Adrenal gland (tissue), 5 donors: ENCODE results near the gene IGSF9.

Experiments used
- POLR2A ChIP-seq, 2 donors: fragments of 450-650 bp; IDR thresholded peaks; one replicate each; pipeline ENCODE4 v1.6.1; 2017; ENCODE audit warnings: antibody characterized with exemption in 2 of 2, mild to moderate bottlenecking in 2 of 2, moderate library complexity in 1 of 2
- TF ChIP-seq, protein P1 (sequence below), 6 experiments: fragments of 450-650 bp in 4 of 6; fragments of 200-600 bp in 2 of 6; sonication (generic) in 1 of 6; IDR thresholded peaks; 1 replicate in 5 of 6; 2 replicates in 1 of 6; pipeline versions ENCODE4 v1.5.1 to v1.8.0; 2016 to 2021; ENCODE audit warnings: antibody characterized with exemption in 6 of 6, mild to moderate bottlenecking in 2 of 6, moderate library complexity in 1 of 6
- donor health status: DM: no; HTN: no; CAD: no.

DNA sequence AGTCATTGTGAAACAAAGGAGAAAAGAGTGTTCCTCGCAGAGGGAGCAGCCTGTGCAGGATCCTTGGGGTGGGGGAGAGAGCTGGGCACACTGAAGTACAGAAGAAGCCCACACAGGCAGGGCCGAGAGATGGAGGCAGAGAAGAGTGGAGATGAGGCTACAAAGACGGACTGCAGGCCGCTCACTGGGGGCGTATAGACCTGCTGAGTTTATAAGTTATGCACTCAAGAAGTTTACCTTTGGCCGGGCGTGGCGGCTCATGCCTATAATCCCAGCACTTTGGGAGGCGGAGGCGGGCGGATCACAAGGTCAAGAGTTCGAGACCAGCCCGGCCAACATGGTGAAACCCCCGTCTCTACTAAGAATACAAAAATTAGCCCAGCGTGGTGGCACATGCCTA lies 16.2 kb upstream of the IGSF9 start:
- no peak for TF ChIP-seq POLR2A (IDR thresholded peaks at IDR 0.05)
- TF ChIP-seq, protein P1, sequence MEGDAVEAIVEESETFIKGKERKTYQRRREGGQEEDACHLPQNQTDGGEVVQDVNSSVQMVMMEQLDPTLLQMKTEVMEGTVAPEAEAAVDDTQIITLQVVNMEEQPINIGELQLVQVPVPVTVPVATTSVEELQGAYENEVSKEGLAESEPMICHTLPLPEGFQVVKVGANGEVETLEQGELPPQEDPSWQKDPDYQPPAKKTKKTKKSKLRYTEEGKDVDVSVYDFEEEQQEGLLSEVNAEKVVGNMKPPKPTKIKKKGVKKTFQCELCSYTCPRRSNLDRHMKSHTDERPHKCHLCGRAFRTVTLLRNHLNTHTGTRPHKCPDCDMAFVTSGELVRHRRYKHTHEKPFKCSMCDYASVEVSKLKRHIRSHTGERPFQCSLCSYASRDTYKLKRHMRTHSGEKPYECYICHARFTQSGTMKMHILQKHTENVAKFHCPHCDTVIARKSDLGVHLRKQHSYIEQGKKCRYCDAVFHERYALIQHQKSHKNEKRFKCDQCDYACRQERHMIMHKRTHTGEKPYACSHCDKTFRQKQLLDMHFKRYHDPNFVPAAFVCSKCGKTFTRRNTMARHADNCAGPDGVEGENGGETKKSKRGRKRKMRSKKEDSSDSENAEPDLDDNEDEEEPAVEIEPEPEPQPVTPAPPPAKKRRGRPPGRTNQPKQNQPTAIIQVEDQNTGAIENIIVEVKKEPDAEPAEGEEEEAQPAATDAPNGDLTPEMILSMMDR (IDR thresholded peaks at IDR 0.05) = no peak
